ENCODE data around the gene CD302.

DNA sequence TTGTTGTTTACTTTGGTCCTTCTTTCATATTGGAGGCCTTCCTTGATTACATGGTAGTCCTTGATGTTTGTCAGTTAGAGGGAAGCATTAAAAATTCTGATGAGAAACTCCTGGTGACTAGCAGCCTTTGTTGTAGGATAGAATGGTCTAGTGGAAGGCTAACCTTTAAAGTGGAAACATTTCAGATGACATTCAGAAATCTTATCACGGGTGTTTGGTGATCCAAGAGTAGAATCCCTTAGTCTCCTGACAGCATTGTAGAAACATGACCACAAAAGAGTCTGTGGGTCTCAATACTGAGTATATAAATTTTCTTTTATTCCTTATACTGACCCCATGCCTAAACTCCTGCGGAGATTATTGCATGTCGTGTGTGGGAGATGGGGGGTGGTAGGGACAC lies 72.3 kb downstream of the CD302 start:
- TF ChIP-seq, protein P1, sequence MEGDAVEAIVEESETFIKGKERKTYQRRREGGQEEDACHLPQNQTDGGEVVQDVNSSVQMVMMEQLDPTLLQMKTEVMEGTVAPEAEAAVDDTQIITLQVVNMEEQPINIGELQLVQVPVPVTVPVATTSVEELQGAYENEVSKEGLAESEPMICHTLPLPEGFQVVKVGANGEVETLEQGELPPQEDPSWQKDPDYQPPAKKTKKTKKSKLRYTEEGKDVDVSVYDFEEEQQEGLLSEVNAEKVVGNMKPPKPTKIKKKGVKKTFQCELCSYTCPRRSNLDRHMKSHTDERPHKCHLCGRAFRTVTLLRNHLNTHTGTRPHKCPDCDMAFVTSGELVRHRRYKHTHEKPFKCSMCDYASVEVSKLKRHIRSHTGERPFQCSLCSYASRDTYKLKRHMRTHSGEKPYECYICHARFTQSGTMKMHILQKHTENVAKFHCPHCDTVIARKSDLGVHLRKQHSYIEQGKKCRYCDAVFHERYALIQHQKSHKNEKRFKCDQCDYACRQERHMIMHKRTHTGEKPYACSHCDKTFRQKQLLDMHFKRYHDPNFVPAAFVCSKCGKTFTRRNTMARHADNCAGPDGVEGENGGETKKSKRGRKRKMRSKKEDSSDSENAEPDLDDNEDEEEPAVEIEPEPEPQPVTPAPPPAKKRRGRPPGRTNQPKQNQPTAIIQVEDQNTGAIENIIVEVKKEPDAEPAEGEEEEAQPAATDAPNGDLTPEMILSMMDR (optimal IDR thresholded peaks at IDR 0.05 in 1 of 3, IDR thresholded peaks at IDR 0.05 in 1 of 3, conservative IDR thresholded peaks at IDR 0.05 in 1 of 3; ENCODE audit: extremely low read depth in 1 of 3, insufficient read depth in 2 of 3, low read length in 3 of 3) = no peak
- no peak for TF ChIP-seq EZH2 (IDR thresholded peaks at IDR 0.05; ENCODE audit: low read length)
